Stimulated activated naive B cell treated with anti-CD40 and anti-IgM and Interleukin-4, amounts not matched to agents 10 μg/mL and 1 μg/mL and 100 μg/mL, for 72 hours (primary cell): ENCODE results near the gene TRAPPC10.
A peak's percentile ranks its signal among the peaks of the same experiment; 100 is the strongest.

Experiments used
- ATAC-seq, 2 donors: fragments of 150-1000 bp; cut with Tn5 transposase; replicated peaks; 2 replicates each; pipeline ENCODE4 v1.10.0; 2021; ENCODE audit warnings: moderate library complexity in 1 of 2
- DNase-seq: peaks from one replicate; pipeline ENCODE4 v3.0.0; 2021
- H3K27ac Mint-ChIP-seq: one replicate; pipeline ENCODE4 v1.8.0; 2022; ENCODE audit warnings: mild to moderate bottlenecking, mixed read lengths
- H3K27me3 Mint-ChIP-seq, 2 donors: one replicate each; pipeline ENCODE4 v1.8.0; 2022; ENCODE audit warnings: mixed read lengths in 2 of 2
- H3K36me3 Mint-ChIP-seq, 2 donors: one replicate each; pipeline ENCODE4 v1.8.0; 2022; ENCODE audit warnings: mixed read lengths in 2 of 2, mild to moderate bottlenecking in 1 of 2
- H3K4me1 Mint-ChIP-seq, 2 donors: one replicate each; pipeline ENCODE4 v1.8.0; 2022; ENCODE audit warnings: mixed read lengths in 2 of 2, mild to moderate bottlenecking in 1 of 2
- H3K4me3 Mint-ChIP-seq, 2 donors: one replicate each; pipeline ENCODE4 v1.8.0; 2022; ENCODE audit warnings: mild to moderate bottlenecking in 2 of 2, mixed read lengths in 2 of 2, moderate library complexity in 1 of 2
- H3K9me3 Mint-ChIP-seq, 2 donors: one replicate each; pipeline ENCODE4 v1.8.0; 2022; ENCODE audit warnings: mixed read lengths in 2 of 2, mild to moderate bottlenecking in 1 of 2

Gene TRAPPC10

DNA sequence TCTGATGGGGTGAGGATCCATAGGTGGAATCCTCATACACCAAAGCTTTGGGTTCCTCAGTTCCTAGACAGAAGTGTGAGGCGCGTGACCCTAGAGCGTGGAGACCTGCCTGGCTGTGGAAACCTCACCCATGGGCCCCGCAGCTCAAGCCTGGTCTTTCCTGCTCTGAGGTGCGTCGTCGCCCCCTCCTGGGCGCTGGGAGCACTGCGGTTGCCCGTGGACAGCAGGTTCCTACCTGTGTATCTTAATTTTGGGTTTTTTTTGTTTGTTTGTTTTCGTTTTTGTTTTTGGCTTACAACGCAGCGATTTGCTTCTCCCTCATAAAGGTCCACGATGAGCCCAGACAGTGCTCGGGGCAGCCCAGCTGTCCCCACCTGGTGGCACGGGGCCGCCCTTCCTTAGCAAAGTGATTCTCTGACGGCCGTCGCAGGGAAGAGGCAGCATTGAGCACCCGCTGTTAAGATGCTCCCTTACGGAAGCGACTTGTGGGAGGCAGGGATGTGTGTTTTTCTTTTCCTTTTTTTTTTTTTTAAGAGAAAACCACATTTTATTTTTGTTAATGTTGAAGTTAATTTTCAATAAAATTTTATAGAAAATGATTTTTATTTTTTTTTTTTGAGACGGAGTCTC lies 36.5 kb upstream of the TRAPPC10 start:
- H3K9me3 Mint-ChIP-seq: no peaks in the 10 kb centered on the region
- H3K36me3 Mint-ChIP-seq: peaks cover 38 to 51% of the 10 kb centered on the region in 2 donors
- H3K4me1 Mint-ChIP-seq: peaks cover 13% of the 10 kb centered on the region in 2 donors
- DNase-seq (peak; percentile 67), ATAC-seq (peak; percentile 94 to 95)
- no peaks in the 10 kb centered on the region for H3K27me3 Mint-ChIP-seq
- no peak overlapping the region for H3K27ac Mint-ChIP-seq
- H3K4me3 Mint-ChIP-seq: no peak overlapping the region

DNA sequence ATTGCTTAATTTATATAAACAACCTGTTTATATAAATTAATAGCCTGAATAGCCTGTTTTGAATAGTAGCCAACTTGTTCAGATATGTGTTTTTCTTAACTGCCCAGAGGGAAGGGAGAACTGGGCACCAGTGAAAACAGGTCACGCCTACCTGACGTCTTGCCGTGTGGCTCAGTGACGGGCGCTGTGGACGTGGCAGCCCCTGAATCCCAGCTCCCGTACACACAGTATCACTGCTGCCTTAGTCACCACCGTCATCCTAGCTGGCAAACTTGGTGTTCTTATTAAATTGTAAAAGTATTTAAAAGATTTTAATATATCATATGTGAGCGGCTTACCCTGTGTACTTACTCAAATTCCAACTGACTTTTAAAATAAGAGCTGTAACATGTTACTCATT lies 35.4 kb upstream of the TRAPPC10 start:
- DNase-seq (no peak), ATAC-seq (no peak)
- H3K36me3 Mint-ChIP-seq: peaks cover 30 to 47% of the 10 kb centered on the region in 2 donors
- no peaks in the 10 kb centered on the region for H3K9me3 Mint-ChIP-seq
- H3K4me1 Mint-ChIP-seq: peaks cover 13% of the 10 kb centered on the region in 2 donors
- H3K27me3 Mint-ChIP-seq: no peaks in the 10 kb centered on the region
- H3K4me3 Mint-ChIP-seq: no peak overlapping the region
- H3K27ac Mint-ChIP-seq: no peak overlapping the region

DNA sequence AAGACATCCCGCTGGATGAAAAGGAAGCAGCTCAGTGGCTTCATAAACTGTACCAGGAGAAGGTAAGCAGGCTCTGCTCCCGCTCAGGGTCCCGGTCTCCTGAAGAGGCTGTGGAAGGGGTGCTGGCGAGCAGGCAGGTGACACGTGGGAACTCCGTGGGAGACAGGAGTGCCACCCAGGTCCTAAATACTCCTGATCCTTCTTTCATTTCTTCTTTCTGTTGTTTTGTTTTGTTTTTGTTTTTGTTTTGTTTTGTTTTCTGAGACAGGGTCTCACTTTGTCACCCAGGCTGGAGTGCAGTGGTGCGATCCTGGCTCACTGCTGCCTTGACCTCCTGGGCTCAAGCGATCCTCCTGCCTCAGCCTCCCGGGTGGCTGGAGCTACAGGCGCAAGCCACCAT lies 34.0 kb upstream of the TRAPPC10 start:
- DNase-seq: no peak
- Mint-ChIP-seq H3K27ac (peak overlapping the region; percentile 79), H3K4me1 (peaks cover 15 to 19% of the 10 kb centered on the region in 2 donors), H3K4me3 (no peak overlapping the region), H3K36me3 (peaks cover 26 to 46% of the 10 kb centered on the region in 2 donors), H3K27me3 (no peaks in the 10 kb centered on the region), H3K9me3 (no peaks in the 10 kb centered on the region)
- ATAC-seq: no peak

DNA sequence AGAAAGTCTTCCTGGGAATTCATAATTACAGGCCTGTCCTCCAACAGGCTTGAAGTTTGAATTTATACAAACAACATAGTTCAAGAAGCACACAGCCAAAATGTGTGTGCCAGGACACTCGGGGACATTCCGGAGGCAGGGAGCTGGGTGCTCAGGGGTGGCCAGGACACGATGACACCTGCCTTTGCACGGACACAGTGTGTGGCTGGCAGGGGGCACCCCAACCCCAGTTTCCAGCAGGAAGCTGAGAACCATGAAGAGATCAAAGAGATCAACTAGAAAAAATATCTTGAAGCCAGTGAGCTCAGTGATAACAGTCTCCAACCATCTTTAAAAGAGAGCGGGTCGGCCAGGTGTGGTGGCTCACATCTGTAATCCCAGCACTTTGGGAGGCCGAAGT lies 32.5 kb upstream of the TRAPPC10 start:
- ATAC-seq (no peak), DNase-seq (no peak)
- Mint-ChIP-seq H3K4me3 (no peak overlapping the region), H3K27ac (no peak overlapping the region), H3K4me1 (peaks cover 13 to 25% of the 10 kb centered on the region in 2 donors), H3K27me3 (no peaks in the 10 kb centered on the region), H3K36me3 (peaks cover 16 to 41% of the 10 kb centered on the region in 2 donors), H3K9me3 (no peaks in the 10 kb centered on the region)

DNA sequence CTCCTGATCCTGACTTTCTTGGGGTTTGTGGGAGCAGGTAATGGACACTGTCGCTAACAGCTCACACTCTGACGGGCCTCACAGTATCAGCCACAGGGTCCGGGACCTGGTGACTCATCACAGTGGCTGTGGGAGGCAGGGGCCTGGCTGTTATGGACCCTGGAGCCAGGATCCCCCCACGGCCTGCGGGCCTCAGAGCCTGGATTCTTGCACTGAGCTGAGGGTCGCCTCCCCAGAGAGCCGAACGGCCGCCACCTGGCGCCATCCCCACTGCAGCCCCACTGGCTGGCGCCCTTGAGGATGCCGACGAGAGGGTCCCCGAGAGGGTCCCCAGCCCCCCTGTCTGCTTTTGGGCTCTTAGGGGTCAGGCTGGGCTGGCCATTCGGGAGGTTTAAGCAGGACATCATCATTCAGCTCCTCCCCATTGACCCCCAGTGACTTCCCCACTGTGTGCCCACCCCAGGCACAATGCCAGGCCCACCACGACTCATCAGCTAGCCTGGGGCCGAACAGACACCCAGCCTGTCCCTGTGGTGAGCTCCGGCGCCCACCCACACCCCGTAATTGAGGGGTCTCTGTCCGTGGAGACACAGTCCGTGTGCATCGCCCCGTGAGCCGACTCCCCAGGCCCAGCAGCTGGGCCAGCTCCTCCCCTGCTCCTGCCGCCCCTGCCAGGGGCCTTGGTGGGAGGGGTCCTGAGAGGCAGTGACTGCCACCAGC lies 30.8 kb upstream of the TRAPPC10 start:
- H3K36me3 Mint-ChIP-seq: peaks cover 9 to 35% of the 10 kb centered on the region in 2 donors
- DNase-seq (no peak), ATAC-seq (no peak)
- H3K9me3 Mint-ChIP-seq: no peaks in the 10 kb centered on the region
- H3K27me3 Mint-ChIP-seq: no peaks in the 10 kb centered on the region
- H3K4me1 Mint-ChIP-seq: peaks cover 10 to 23% of the 10 kb centered on the region in 2 donors
- no peak overlapping the region for H3K27ac Mint-ChIP-seq
- H3K4me3 Mint-ChIP-seq: no peak overlapping the region

DNA sequence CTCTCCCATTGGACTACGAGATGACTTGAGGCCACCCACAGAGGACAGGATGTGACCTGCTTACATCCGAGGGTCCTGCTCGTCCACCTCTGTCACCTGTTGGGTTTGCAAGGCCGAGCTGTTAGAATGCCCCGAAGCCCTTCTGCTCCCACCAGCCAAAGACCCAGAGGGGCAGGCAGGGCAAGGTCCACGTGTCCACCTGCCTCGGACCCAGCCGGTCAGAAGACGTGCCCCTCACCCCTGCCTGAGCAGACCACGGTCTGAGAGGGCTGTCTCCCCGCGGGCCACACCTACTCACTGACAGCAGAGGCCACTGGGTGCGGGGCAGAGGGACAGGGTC lies 30.3 kb upstream of the TRAPPC10 start:
- no peak for DNase-seq
- Mint-ChIP-seq H3K36me3 (peaks cover 9 to 35% of the 10 kb centered on the region in 2 donors), H3K27me3 (no peaks in the 10 kb centered on the region), H3K27ac (no peak overlapping the region), H3K4me1 (peaks cover 10 to 23% of the 10 kb centered on the region in 2 donors), H3K4me3 (no peak overlapping the region), H3K9me3 (no peaks in the 10 kb centered on the region)
- no peak for ATAC-seq

DNA sequence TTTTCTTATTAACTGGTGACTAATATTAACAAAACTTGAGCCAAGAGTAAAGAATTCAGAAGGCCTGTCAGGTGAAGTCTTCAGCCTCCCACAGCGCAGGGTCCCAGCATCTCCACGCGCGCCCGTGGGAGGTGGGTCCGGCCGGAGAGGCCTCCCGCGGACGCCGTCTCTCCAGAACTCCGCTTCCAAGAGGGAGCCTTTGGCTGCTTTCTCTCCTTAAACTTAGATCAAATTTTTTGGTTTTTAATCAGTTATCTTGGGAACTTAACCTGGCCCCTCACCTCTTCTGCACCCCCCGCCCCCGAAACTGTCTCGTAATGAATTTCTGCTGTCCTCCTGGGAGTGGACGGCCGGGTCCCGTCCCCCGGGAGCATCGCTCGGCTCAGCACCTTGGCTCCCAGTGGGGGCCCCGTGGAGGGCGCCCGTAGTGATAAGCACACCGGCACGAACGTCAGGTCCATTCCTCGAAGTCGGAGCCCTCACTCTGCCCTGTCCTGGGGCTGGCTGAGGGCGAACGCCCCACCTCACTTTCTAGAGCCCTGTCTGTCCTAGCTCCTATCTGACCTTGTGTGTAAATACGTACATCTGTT lies 29.5 kb upstream of the TRAPPC10 start:
- Mint-ChIP-seq H3K27me3 (no peaks in the 10 kb centered on the region), H3K9me3 (no peaks in the 10 kb centered on the region), H3K4me3 (peak overlapping the region in 1 of 2 donors; percentile 43), H3K4me1 (peaks cover 10 to 23% of the 10 kb centered on the region in 2 donors), H3K36me3 (peaks cover 9 to 35% of the 10 kb centered on the region in 2 donors), H3K27ac (peak overlapping the region; percentile 62)
- ATAC-seq (no peak), DNase-seq (no peak)

DNA sequence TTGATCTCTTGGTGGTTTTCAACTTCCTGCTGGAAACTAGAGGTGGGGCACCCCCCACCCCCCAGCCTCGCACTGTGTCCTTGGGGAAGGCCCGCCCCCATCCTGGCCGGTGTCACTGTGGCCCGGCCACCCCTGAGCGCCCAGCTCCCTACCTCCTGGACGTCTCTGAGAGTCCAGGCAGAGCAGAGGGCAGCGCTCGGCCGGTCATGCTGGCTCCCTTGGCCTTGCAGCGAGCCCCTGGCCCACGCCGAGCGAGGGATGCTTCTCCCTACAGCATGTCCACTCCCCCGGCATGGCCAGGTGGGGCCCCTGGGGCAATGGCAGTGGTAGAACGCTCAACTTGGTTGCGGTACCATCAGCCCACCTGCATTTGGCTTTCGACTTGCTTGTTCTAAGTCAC lies 28.7 kb upstream of the TRAPPC10 start:
- H3K4me1 Mint-ChIP-seq: peaks cover 10 to 23% of the 10 kb centered on the region in 2 donors
- peaks cover 3 to 30% of the 10 kb centered on the region in 2 donors for H3K36me3 Mint-ChIP-seq
- H3K27ac Mint-ChIP-seq: peak overlapping the region; percentile 62
- DNase-seq: no peak
- no peaks in the 10 kb centered on the region for H3K27me3 Mint-ChIP-seq
- ATAC-seq: peak; percentile 38 to 50
- H3K9me3 Mint-ChIP-seq: no peaks in the 10 kb centered on the region
- no peak overlapping the region for H3K4me3 Mint-ChIP-seq

DNA sequence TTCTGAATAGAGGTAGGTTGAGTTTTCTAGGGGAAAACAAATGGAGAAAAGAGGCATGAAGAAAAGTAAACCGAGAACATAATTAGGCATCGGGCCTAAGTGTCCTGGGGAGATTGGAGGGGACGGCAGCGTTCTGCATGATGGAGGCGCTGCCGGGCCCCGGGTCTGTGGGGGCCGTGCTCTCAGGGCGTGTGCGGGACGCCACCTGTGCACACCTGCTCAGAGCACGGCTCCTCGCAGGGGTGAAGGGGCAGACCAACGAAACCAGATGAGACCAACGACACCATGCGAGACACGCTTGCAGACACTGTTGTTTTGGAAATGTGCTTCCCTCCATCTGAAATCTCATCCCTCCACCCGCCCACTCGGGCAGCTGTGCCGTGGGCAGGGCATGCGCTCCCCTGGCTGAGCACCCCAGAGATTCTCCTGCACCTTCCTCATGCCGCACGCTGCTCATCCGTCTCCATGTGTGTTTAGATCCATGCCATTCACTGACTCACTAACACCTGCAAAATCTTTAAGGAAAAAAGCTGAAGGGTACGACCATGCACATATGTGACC lies 28.2 kb upstream of the TRAPPC10 start:
- no peak for DNase-seq
- Mint-ChIP-seq H3K27me3 (no peaks in the 10 kb centered on the region), H3K27ac (peak overlapping the region; percentile 56), H3K4me1 (peaks cover 10 to 23% of the 10 kb centered on the region in 2 donors), H3K9me3 (no peaks in the 10 kb centered on the region), H3K4me3 (no peak overlapping the region), H3K36me3 (peaks cover 1 to 24% of the 10 kb centered on the region in 2 donors)
- no peak for ATAC-seq

DNA sequence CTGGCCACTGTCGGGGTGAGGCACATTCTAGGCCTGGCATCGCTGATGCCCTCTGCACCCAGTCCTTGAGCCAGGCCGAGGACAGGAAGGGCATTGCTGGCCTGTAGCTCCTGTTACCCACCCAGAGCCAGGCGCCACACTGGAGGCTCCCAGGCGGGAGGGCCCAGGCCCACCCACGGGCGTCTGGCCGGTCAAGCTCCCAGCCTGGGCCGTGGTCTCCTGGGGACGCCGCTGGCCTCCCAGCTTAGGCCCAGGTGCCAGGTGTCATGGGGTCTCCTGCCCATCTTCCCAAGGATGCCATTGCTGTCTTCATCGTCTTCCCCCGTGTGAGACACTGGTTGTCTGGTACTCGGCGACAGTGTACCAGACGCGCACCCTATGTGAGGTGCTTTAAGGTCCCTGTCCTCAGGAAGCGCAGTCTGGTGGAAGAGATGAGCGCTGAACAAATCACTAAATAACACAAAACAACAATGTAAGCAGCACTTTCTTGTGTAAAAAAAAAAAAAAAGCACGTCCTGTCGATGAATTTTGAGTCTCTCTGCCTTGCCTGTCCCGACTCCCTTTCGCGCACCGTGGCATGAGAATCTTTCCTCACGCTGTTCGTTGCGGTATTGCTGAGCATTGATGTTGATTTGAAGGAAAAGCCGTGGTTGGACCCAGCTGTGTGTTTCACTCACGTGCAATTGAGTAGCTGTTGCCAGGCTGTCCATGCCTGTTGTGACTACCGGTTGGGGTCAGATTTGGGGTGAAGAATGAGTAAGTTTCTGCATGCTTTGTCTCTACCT lies 27.0 kb upstream of the TRAPPC10 start:
- Mint-ChIP-seq H3K27me3 (no peaks in the 10 kb centered on the region), H3K36me3 (peaks cover 0 to 21% of the 10 kb centered on the region in 2 donors), H3K4me1 (peaks cover 10 to 23% of the 10 kb centered on the region in 2 donors), H3K9me3 (no peaks in the 10 kb centered on the region), H3K27ac (peak overlapping the region; percentile 81), H3K4me3 (no peak overlapping the region)
- ATAC-seq (peak; percentile 22 to 28), DNase-seq (no peak)

DNA sequence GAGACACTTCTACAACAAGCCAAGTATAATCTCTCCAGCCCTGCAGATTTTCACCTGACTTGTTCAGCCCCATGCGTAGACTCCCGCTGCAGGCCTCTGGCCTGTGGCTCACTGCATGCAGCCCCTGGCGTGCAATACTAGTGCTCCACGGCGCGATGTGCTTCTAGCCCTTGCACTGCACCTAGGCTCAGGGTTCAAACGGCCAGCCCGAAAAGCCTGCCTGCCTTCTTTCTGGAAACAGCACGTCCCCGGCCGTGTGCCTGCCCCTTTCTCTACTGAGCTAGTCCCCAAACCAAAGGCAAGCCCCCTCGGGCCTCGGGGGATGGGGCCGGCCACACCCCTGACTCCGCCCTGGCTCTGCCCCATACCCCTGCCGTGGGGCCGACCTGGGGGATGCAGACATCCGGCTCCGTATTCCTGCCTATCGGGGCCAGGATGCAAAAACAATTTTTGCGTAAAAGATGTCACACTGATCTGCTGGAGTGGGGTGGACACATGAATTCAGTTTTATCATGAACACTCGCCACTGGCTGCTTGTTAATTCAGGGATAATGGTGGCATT lies 26.3 kb upstream of the TRAPPC10 start:
- Mint-ChIP-seq H3K4me3 (no peak overlapping the region), H3K27ac (no peak overlapping the region), H3K9me3 (no peaks in the 10 kb centered on the region), H3K36me3 (peaks cover 0 to 20% of the 10 kb centered on the region in 2 donors), H3K27me3 (no peaks in the 10 kb centered on the region), H3K4me1 (peaks cover 10 to 23% of the 10 kb centered on the region in 2 donors)
- DNase-seq (no peak), ATAC-seq (peak; percentile 15 to 31)

DNA sequence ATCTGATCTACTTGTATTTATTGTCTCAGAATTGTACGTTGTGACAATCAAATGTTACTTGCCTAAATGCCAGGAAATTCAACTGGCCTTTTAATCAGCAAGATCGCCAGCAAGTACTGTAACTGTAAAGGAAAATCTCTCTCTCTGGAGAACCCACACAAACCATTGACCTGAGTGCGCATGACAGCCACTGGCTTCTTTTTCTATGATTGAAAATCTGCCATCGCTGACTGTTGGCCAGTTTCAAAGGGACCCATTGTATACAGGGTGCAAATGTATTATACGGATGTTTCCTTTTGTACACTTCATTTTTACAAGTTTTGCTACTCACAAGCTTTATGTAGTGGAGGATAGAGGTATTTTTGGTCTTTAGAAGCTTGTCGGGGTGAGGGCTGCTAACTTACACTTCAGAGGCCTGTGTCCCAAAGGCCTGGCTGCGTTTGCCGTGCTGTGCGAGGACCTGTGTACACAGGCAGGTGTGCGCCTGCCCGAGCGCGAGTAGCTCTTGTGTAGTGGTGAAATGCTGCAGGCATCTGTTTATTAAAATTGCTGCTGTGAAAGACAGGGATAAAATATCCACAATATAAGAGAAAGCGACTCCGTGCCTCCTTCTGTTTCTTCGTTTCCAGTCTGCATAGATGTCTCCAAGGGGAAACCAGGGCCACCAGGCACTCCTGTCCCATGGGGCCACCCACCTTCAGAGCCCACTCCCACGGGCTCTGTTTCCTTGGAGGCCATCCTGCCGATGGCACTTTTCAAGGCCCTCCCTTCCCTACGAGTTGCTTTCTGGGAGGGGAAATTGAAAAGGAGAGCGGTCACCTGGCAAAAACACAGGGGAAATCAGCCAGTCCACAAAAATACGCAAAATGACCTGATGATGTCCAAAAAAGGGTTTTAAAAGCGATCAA lies 25.3 kb upstream of the TRAPPC10 start:
- H3K36me3 Mint-ChIP-seq: peaks cover 0 to 14% of the 10 kb centered on the region in 2 donors
- H3K4me3 Mint-ChIP-seq: no peak overlapping the region
- H3K27ac Mint-ChIP-seq: no peak overlapping the region
- ATAC-seq (no peak), DNase-seq (no peak)
- peaks cover 10 to 23% of the 10 kb centered on the region in 2 donors for H3K4me1 Mint-ChIP-seq
- H3K9me3 Mint-ChIP-seq: no peaks in the 10 kb centered on the region
- no peaks in the 10 kb centered on the region for H3K27me3 Mint-ChIP-seq

DNA sequence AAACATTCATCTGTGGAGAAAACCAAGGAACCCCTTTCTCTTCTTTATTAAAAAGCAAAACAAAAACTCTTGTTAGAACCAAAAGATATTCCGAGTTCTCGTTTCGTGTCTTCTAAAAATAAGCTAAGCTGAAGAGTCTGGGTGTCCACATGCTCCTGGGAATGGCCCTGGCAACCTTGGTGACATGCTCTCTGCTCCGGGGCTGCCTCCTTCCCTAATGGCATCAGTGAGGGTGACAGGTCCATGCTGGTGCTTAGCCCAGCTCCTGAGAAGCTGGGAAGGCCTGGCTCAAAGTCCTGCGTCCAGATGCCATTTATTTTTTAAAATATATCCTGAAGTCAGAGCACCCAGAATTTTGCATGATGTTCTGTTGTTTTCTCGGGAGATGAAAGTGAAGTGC lies 24.6 kb upstream of the TRAPPC10 start:
- ATAC-seq: no peak
- Mint-ChIP-seq H3K4me1 (peaks cover 10 to 23% of the 10 kb centered on the region in 2 donors), H3K36me3 (peaks cover 0 to 10% of the 10 kb centered on the region in 2 donors), H3K27ac (no peak overlapping the region), H3K4me3 (no peak overlapping the region), H3K9me3 (no peaks in the 10 kb centered on the region), H3K27me3 (no peaks in the 10 kb centered on the region)
- no peak for DNase-seq
